Measurements from ENCODE around the gene HPCAL1. TPM values are rescaled to one million over a fixed set of nuclear protein-coding genes. Genes with fewer than 3 reads are reported as not detected.

The HPCAL1 gene
- total RNA-seq, 4 donors from 2014 or later, result 26.4 to 45.7 (median 36.9) TPM

GRCh38 chr2:10377747-10378085 is 75.0 kb downstream of the HPCAL1 start:
- TF ChIP-seq CTCF (IDR thresholded peaks at IDR 0.05) (no peak), POLR2A (IDR thresholded peaks at IDR 0.05) (no peak)
- 85 to 87% methylated on average over 12 of the region's 12 CpGs for WGBS, 2 donors
- DNase-seq (ENCODE audit: low spot score in 2 of 2), result no peak
- no peak overlapping the region for H3K4me3 ChIP-seq (ENCODE audit: low read depth, poor library complexity, severe bottlenecking)
- intact Hi-C loops (cut with DNase I; ENCODE audit: low total_unique reads), result no loop called here

GRCh38 chr2:10378189-10378588 is 75.5 kb downstream of the HPCAL1 start:
- no peak for DNase-seq (ENCODE audit: low spot score in 2 of 2)
- no peak overlapping the region for H3K4me3 ChIP-seq (ENCODE audit: low read depth, poor library complexity, severe bottlenecking)
- no peak for TF ChIP-seq CTCF (IDR thresholded peaks at IDR 0.05)
- no peak for TF ChIP-seq POLR2A (IDR thresholded peaks at IDR 0.05)
- 74 to 78% methylated on average over 7 of the region's 7 CpGs for WGBS, 2 donors
- intact Hi-C loops (cut with DNase I; ENCODE audit: low total_unique reads), result no loop called here

- no peak overlapping the region for H3K4me3 ChIP-seq (ENCODE audit: low read depth, poor library complexity, severe bottlenecking)
- TF ChIP-seq CTCF (IDR thresholded peaks at IDR 0.05) (no peak), POLR2A (IDR thresholded peaks at IDR 0.05) (no peak)
- intact Hi-C loops (cut with DNase I; ENCODE audit: low total_unique reads), result no loop called here
- no peak for DNase-seq (ENCODE audit: low spot score in 2 of 2)
- WGBS, 2 donors, result 75 to 81% methylated on average over 8 of the region's 9 CpGs
Observed at GRCh38 chr2:10380048-10380926, 77.6 kb downstream of the HPCAL1 start.

GRCh38 chr2:10381997-10382353 is 79.3 kb downstream of the HPCAL1 start:
- intact Hi-C loops (cut with DNase I; ENCODE audit: low total_unique reads), result no loop called here
- no peak for DNase-seq (ENCODE audit: low spot score in 2 of 2)
- H3K4me3 ChIP-seq (ENCODE audit: low read depth, poor library complexity, severe bottlenecking), result no peak overlapping the region
- TF ChIP-seq POLR2A (IDR thresholded peaks at IDR 0.05) (no peak), CTCF (IDR thresholded peaks at IDR 0.05) (no peak)
- 86 to 87% methylated on average over 3 of the region's 3 CpGs for WGBS, 2 donors

GRCh38 chr2:10382354-10383061 is 79.8 kb downstream of the HPCAL1 start:
- DNase-seq (ENCODE audit: low spot score in 2 of 2), result no peak

More at GRCh38 chr2:10382354-10383061, 79.8 kb downstream of the HPCAL1 start:
- TF ChIP-seq POLR2A (IDR thresholded peaks at IDR 0.05), result no peak
- TF ChIP-seq CTCF (IDR thresholded peaks at IDR 0.05), result no peak
- no peak overlapping the region for H3K4me3 ChIP-seq (ENCODE audit: low read depth, poor library complexity, severe bottlenecking)
- intact Hi-C loops (cut with DNase I; ENCODE audit: low total_unique reads), result no loop called here
- 59 to 64% methylated on average over 18 of the region's 18 CpGs for WGBS, 2 donors

Measured in lower leg skin (tissue), 4 donors.